Caco-2 (cell line): Measurements from ENCODE around the gene PHLDA2. TPM values are rescaled to one million over a fixed set of nuclear protein-coding genes. Genes with fewer than 3 reads are reported as not detected.
"Not testable (repeated sequence)": the region's sequence is repeated elsewhere in the genome, so short reads cannot be mapped to it uniquely, and the experiment has no call there.

Experiments used
- BruUV-seq: library from RNA; stranded (reverse); fragments of 400-500 nt; replicated peaks from 2 replicates; lab custom pipeline; 2021; lab: Mats Ljungman, UMichigan
- CTCF ChIA-PET: fragments of 300-600 bp; sonication (Branson Sonifier 250); formaldehyde crosslinking; loops from one replicate; lab custom pipeline; 2022; ENCODE audit warnings: antibody characterized with exemption; lab: Charles Lee
- POLR2A ChIA-PET: fragments of 300-600 bp; sonication (Branson Sonifier 250); formaldehyde crosslinking; loops from one replicate; lab custom pipeline; 2022; ENCODE audit warnings: antibody characterized with exemption; lab: Charles Lee
- DNase-seq, 2 experiments: peaks; one replicate each; pipeline versions ENCODE4 v3.0.0 to v3.0.0-alpha.2; 2020 to 2022
- H3K27me3 ChIP-seq: replicated peaks from 2 replicates; pipeline ENCODE4 v1.6.0; 2011; ENCODE audit warnings: low read length; ENCODE audit not compliant: control insufficient read depth, insufficient read depth
- H3K36me3 ChIP-seq: 2 replicates; pipeline ENCODE4 v1.5.1; 2011; ENCODE audit warnings: low read length; ENCODE audit not compliant: control insufficient read depth, insufficient read depth
- H3K4me1 ChIP-seq: fragments of 250-450 bp; sonication (Bioruptor Pico); 2 replicates; pipeline ENCODE4 v1.5.1; 2020; ENCODE audit warnings: mild to moderate bottlenecking
- H3K4me3 ChIP-seq: 2 replicates; pipeline ENCODE4 v1.5.1; 2011; ENCODE audit warnings: low read depth, mild to moderate bottlenecking, control low read depth, low read length
- H3K9me3 ChIP-seq: fragments of 250-450 bp; sonication (Bioruptor Pico); 2 replicates; pipeline ENCODE4 v1.5.1; 2020; ENCODE audit warnings: mild to moderate bottlenecking, moderate library complexity
- H3K27ac Mint-ChIP-seq: one replicate; pipeline ENCODE4 v1.8.0; 2022; ENCODE audit warnings: mixed read lengths; ENCODE audit not compliant: unreplicated experiment
- H3K27me3 Mint-ChIP-seq: one replicate; pipeline ENCODE4 v1.8.0; 2022; ENCODE audit warnings: mixed read lengths; ENCODE audit not compliant: insufficient read depth, unreplicated experiment
- H3K36me3 Mint-ChIP-seq: one replicate; pipeline ENCODE4 v1.8.0; 2022; ENCODE audit warnings: mild to moderate bottlenecking, mixed read lengths; ENCODE audit not compliant: insufficient read depth, unreplicated experiment
- H3K4me1 Mint-ChIP-seq: one replicate; pipeline ENCODE4 v1.8.0; 2022; ENCODE audit warnings: low read depth, mixed read lengths; ENCODE audit not compliant: unreplicated experiment
- H3K4me3 Mint-ChIP-seq: one replicate; pipeline ENCODE4 v1.8.0; 2022; ENCODE audit warnings: mild to moderate bottlenecking, moderate library complexity, mixed read lengths; ENCODE audit not compliant: unreplicated experiment
- H3K9me3 Mint-ChIP-seq: one replicate; pipeline ENCODE4 v1.8.0; 2022; ENCODE audit warnings: mixed read lengths; ENCODE audit not compliant: unreplicated experiment
- CTCF ChIP-seq, 2 experiments: fragments of 200-600 bp in 1 of 2; IDR thresholded peaks; 1 replicate in 1 of 2; 2 replicates in 1 of 2; pipeline versions ENCODE4 v1.5.1 to v1.8.0; 2011 to 2022; ENCODE audit warnings: antibody characterized with exemption in 1 of 2, control low read depth in 1 of 2, inconsistent platforms in 1 of 2, low read depth in 1 of 2, low read length in 1 of 2, mild to moderate bottlenecking in 1 of 2, moderate library complexity in 1 of 2; ENCODE audit not compliant: insufficient read depth in 1 of 2, severe bottlenecking in 1 of 2, unreplicated experiment in 1 of 2
- intact Hi-C: fragments of 100-400 bp; cut with micrococcal nuclease; formaldehyde crosslinking; loops from one replicate; pipeline ENCODE4 v1.10.0; 2022; ENCODE audit not compliant: unreplicated experiment
- total RNA-seq: library from RNA; stranded (reverse); gene quantifications from 2 replicates; pipeline ENCODE4 v1.2.3, GENCODE V29; 2022

Gene PHLDA2
- total RNA-seq, 1 experiment from 2014 or later = 19.1 TPM

DNA sequence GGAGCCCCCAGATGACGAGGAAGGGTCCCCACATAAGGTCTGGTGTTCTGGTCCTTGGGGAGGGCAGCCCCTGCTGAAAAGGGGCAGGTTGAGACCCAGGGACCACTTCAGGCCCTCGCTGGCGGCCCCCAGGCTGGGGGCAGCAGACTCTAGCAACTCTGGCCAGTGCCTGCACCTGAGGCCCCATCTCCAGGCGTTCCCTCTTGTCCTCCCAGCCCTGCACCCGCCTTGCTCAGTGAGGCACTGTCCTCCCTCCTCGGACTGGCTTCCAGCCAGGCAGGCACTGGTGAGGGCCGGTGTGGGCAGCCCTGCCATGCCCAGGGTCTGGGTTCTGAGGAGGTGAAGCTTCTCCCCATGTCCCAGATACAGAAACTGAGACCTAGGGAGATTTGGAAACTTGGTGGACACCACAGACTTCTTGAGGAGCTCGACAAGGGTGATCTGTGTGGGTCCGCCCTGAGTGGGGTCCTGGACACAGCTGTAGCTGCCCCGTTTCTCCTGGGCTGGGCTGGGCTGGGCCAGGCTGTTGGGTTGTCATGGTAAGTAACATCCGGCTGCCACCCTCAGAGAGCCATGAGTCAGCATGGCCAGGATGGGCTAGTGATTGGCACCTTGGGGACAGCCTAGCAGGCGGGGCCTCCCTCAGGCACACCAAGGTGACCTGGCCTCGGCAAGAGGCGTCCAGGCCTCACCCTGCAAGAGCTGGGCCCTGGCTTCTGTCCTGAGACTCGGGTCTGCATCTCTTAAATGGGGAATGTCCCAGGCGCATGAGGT is 11.1 kb upstream of the PHLDA2 start:
- Mint-ChIP-seq H3K9me3 (peaks cover 22% of the 10 kb centered on the region), H3K27me3 (no peaks in the 10 kb centered on the region), H3K4me1 (no peaks in the 10 kb centered on the region), H3K4me3 (no peak overlapping the region), H3K36me3 (peaks cover 80% of the 10 kb centered on the region), H3K27ac (peak overlapping the region; percentile 71)
- intact Hi-C loops = no loop called here
- H3K36me3 ChIP-seq = no peaks in the 10 kb centered on the region; the same call in 1 of the 2 replicates
- ChIA-PET CTCF (no interaction called here), POLR2A (no interaction called here)
- DNase-seq = no peak
- H3K27me3 ChIP-seq = no peaks in the 10 kb centered on the region
- H3K4me1 ChIP-seq = no peaks in the 10 kb centered on the region
- TF ChIP-seq CTCF (IDR thresholded peaks at IDR 0.05; ENCODE audit: insufficient read depth in 1 of 2, low read depth in 1 of 2, low read length in 1 of 2, severe bottlenecking in 1 of 2, unreplicated experiment in 1 of 2) = no peak
- no peak overlapping the region for H3K4me3 ChIP-seq
- H3K9me3 ChIP-seq = peaks cover 11% of the 10 kb centered on the region
- no TSS peak for BruUV-seq

DNA sequence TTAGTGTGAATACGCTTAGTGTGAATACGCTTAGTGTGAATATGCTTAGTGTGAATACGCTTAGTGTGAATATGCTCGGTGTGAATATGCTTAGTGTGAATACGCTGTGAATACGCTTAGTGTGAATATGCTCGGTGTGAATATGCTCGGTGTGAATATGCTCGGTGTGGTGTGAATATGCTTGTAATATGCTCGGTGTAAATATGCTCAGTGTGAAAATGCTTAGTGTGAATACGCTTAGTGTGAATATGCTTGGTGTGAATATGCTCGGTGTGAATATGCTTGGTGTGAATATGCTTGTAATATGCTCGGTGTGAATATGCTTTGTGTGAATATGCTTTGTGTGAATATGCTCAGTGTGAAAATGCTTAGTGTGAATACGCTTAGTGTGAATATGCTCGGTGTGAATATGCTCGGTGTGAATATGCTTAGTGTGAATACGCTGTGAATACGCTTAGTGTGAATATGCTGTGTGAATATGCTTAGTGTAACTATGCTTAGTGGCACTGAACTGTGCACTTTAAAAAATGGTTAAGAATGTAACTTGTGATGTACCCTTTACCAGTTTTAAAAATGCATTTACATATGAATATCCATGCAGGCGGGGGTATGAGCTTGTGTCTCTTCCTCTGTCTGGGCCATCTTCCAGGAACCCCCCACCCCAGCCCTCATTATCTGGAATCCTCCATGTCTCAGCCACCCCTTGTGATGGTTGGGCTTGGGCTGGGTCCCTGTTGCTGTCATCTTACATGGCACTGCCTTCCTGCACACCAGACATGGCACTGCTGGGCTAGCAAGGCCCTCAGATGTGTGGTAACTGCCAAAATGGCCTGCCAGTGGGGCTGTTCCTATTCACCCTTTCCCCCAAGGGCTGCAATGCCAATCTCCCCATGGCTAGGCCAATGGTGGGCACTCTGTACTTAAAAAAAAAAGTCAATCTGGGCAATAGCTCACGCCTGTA is 9.5 kb upstream of the PHLDA2 start:
- POLR2A ChIA-PET, intact Hi-C loops, H3K4me3 Mint-ChIP-seq, CTCF ChIA-PET, H3K4me3 ChIP-seq, H3K27me3 ChIP-seq, DNase-seq, H3K4me1 Mint-ChIP-seq, H3K36me3 ChIP-seq, H3K4me1 ChIP-seq, H3K27me3 Mint-ChIP-seq: not testable (repeated sequence)
- peaks cover 22% of the 10 kb centered on the region for H3K9me3 Mint-ChIP-seq
- peak overlapping the region; percentile 71 for H3K27ac Mint-ChIP-seq
- H3K9me3 ChIP-seq = peaks cover 11% of the 10 kb centered on the region
- H3K36me3 Mint-ChIP-seq = peaks cover 65% of the 10 kb centered on the region
- BruUV-seq = TSS peak; percentile 8

DNA sequence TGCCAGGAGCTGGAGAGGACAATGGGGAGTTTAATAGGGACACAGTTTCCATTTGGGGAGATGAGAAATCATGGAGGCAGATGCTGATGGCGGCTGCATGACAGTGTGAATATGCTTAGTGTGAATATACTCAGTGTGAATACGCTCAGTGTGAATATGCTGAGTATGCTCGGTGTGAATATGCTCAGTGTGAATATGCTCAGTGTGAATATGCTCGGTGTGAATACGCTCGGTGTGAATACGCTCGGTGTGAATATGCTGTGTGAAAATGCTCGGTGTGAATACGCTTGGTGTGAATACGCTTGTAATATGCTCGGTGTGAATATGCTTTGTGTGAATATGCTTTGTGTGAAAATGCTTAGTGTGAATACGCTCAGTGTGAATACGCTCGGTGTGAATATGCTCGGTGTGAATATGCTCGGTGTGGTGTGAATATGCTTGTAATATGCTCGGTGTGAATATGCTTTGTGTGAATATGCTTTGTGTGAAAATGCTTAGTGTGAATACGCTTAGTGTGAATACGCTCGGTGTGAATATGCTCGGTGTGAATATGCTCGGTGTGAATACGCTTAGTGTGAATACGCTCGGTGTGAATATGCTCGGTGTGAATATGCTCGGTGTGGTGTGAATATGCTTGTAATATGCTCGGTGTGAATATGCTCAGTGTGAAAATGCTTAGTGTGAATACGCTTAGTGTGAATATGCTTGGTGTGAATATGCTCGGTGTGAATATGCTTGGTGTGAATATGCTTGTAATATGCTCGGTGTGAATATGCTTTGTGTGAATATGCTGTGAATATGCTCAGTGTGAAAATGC is 8.6 kb upstream of the PHLDA2 start:
- H3K4me1 Mint-ChIP-seq, H3K27me3 Mint-ChIP-seq, H3K27me3 ChIP-seq, CTCF ChIA-PET, H3K27ac Mint-ChIP-seq, H3K36me3 ChIP-seq, BruUV-seq, DNase-seq, intact Hi-C loops, H3K4me3 ChIP-seq, H3K4me1 ChIP-seq: not testable (repeated sequence)
- Mint-ChIP-seq H3K9me3 (peaks cover 22% of the 10 kb centered on the region), H3K4me3 (peak overlapping the region; percentile 4), H3K36me3 (peaks cover 56% of the 10 kb centered on the region)
- peaks cover 11% of the 10 kb centered on the region for H3K9me3 ChIP-seq
- POLR2A ChIA-PET = interaction anchor here (0.6 kb wide), 1 partner anchor 735 kb away, joined by 6 read pairs; no protein-coding TSS in a partner anchor
